Sigmoid colon (tissue), 4 donors: ENCODE measurements around the gene WHRN.

Experiments used
- POLR2A ChIP-seq, 2 donors: fragments of 450-650 bp; IDR thresholded peaks; one replicate each; pipeline ENCODE4 v1.6.1; 2016; ENCODE audit warnings: antibody characterized with exemption in 2 of 2, mild to moderate bottlenecking in 2 of 2, moderate library complexity in 2 of 2
- POLR2AphosphoS5 ChIP-seq, 4 donors: sonication (generic); formaldehyde crosslinking; IDR thresholded peaks; one replicate each; pipeline ENCODE4 v1.6.1; 2017; ENCODE audit warnings: antibody characterized with exemption in 4 of 4
- TF ChIP-seq, protein P1 (sequence below), 4 experiments: fragments of 450-650 bp in 3 of 4; fragments of 200-600 bp in 1 of 4; IDR thresholded peaks; one replicate each; pipeline ENCODE4 v1.5.1; 2016 to 2019; ENCODE audit warnings: antibody characterized with exemption in 4 of 4, mild to moderate bottlenecking in 3 of 4, moderate library complexity in 2 of 4

DNA sequence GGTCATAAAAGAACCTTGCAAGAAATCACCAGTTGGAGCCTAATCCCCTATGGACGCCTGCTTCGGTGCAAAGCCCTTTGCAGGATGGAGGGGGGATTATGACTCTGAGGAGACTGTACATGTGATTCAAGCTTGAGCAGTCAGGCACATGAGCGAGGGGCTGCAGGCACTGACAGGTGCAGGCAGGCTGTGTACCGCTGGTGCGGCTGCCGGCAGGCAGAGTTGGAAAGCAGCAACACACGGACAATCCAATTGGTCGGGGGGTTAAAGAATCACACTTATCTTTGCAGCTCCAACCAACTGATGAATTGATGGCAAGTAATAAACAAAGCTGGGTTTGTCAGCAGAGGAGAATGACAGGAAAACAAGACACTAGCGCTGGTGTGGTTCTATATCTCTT, 5.7 kb downstream of the WHRN start:
- TF ChIP-seq POLR2A (IDR thresholded peaks at IDR 0.05): no peak
- TF ChIP-seq, protein P1, sequence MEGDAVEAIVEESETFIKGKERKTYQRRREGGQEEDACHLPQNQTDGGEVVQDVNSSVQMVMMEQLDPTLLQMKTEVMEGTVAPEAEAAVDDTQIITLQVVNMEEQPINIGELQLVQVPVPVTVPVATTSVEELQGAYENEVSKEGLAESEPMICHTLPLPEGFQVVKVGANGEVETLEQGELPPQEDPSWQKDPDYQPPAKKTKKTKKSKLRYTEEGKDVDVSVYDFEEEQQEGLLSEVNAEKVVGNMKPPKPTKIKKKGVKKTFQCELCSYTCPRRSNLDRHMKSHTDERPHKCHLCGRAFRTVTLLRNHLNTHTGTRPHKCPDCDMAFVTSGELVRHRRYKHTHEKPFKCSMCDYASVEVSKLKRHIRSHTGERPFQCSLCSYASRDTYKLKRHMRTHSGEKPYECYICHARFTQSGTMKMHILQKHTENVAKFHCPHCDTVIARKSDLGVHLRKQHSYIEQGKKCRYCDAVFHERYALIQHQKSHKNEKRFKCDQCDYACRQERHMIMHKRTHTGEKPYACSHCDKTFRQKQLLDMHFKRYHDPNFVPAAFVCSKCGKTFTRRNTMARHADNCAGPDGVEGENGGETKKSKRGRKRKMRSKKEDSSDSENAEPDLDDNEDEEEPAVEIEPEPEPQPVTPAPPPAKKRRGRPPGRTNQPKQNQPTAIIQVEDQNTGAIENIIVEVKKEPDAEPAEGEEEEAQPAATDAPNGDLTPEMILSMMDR (IDR thresholded peaks at IDR 0.05): no peak
- TF ChIP-seq POLR2AphosphoS5 (IDR thresholded peaks at IDR 0.05): no peak
